Measurements from ENCODE around the gene ANO4. TPM values are rescaled to one million over a fixed set of nuclear protein-coding genes. Genes with fewer than 3 reads are reported as not detected.

Gene ANO4
- total RNA-seq, 2 experiments from 2014 or later: not detected

DNA sequence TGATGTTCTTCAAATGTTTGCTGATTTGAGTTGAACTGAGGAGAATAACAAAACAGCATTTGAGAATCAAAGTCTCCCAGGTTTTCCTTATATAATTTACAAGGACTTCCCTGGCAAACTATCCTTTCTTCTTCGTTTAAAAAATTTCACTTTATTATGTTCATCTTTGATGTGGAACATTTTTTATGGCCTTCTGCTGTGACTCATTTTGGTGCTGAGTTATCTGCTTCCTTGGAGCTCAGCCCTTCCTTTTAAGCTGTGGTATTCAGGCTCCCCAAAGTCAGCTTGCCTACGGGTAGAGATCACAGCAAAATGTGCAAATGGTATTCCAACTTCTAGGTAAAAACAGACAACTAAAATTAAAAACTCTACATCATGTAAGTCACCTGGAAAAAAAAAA, 1.4 kb upstream of the ANO4 start:
- ChIA-PET POLR2A (no interaction called here), CTCF (no interaction called here)
- H3K36me3 Mint-ChIP-seq (ENCODE audit: low read depth): no peaks in the 10 kb centered on the region
- no peak overlapping the region for H3K27ac Mint-ChIP-seq
- ATAC-seq (no peak), DNase-seq (no peak)
- H3K4me1 Mint-ChIP-seq: no peaks in the 10 kb centered on the region
- intact Hi-C loops (cut with DNase I, micrococcal nuclease): no loop called here
- peaks cover 5% of the 10 kb centered on the region for H3K9me3 Mint-ChIP-seq (ENCODE audit: low read depth)
- H3K27me3 Mint-ChIP-seq: peaks cover 17% of the 10 kb centered on the region
- H3K4me3 Mint-ChIP-seq: no peak overlapping the region

- intact Hi-C loops (cut with DNase I, micrococcal nuclease): no loop called here
- H3K27me3 Mint-ChIP-seq: peaks cover 12% of the 10 kb centered on the region
- H3K9me3 Mint-ChIP-seq (ENCODE audit: low read depth): no peaks in the 10 kb centered on the region
- DNase-seq (no peak), ATAC-seq (no peak)
- H3K36me3 Mint-ChIP-seq (ENCODE audit: low read depth): no peaks in the 10 kb centered on the region
- H3K4me1 Mint-ChIP-seq: no peaks in the 10 kb centered on the region
- no peak overlapping the region for H3K4me3 Mint-ChIP-seq
- POLR2A ChIA-PET: no interaction called here
- H3K27ac Mint-ChIP-seq: no peak overlapping the region
- CTCF ChIA-PET: no interaction called here
These were observed 711 bp downstream of the ANO4 start for GRCh38 chr12:100795174-100795799.

- Mint-ChIP-seq H3K9me3 (ENCODE audit: low read depth) (no peaks in the 10 kb centered on the region), H3K27ac (no peak overlapping the region), H3K4me1 (no peaks in the 10 kb centered on the region), H3K4me3 (no peak overlapping the region), H3K27me3 (peaks cover 12% of the 10 kb centered on the region), H3K36me3 (ENCODE audit: low read depth) (no peaks in the 10 kb centered on the region)
- POLR2A ChIA-PET: interaction anchor here (0.6 kb wide), 1 partner anchor 1769 kb away, joined by 4 read pairs; no protein-coding TSS in a partner anchor
- intact Hi-C loops (cut with DNase I, micrococcal nuclease): no loop called here
- DNase-seq (no peak), ATAC-seq (no peak)
- CTCF ChIA-PET: no interaction called here
These were observed 1.2 kb downstream of the ANO4 start for GRCh38 chr12:100795800-100796179.

GRCh38 chr12:100796621-100797020, 2.0 kb downstream of the ANO4 start:
- intact Hi-C loops (cut with DNase I, micrococcal nuclease): no loop called here
- DNase-seq (no peak), ATAC-seq (no peak)
- Mint-ChIP-seq H3K4me3 (no peak overlapping the region), H3K36me3 (ENCODE audit: low read depth) (no peaks in the 10 kb centered on the region), H3K27ac (no peak overlapping the region), H3K27me3 (peaks cover 15% of the 10 kb centered on the region), H3K9me3 (ENCODE audit: low read depth) (no peaks in the 10 kb centered on the region), H3K4me1 (no peaks in the 10 kb centered on the region)
- ChIA-PET CTCF (interaction anchor here (0.6 kb wide), 1 partner anchor 293 kb away, joined by 5 read pairs; no protein-coding TSS in a partner anchor), POLR2A (no interaction called here)

DNA sequence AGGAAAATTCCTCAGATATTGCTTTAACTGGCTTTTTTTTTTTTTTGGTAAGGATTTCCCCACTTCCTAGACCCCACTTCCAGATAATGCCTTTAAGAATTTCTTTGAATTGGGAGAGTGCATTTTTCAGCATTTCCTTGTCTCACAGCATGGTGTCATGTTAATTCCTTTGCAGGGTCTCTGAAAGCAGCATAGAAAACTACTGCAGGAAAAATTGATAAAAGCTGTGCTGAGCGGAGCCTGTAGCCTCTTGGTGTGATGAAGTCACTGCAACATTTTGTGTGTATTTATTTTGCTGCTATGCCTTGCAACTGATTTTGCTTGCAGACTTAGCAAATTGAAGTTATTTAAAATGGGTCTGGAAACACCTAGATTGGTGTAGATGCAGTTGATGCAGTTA, 2.7 kb downstream of the ANO4 start:
- no peak for ATAC-seq
- H3K36me3 Mint-ChIP-seq (ENCODE audit: low read depth): no peaks in the 10 kb centered on the region
- intact Hi-C loops (cut with DNase I, micrococcal nuclease): no loop called here
- H3K9me3 Mint-ChIP-seq (ENCODE audit: low read depth): no peaks in the 10 kb centered on the region
- no peak for DNase-seq
- H3K4me1 Mint-ChIP-seq: no peaks in the 10 kb centered on the region
- H3K4me3 Mint-ChIP-seq: no peak overlapping the region
- ChIA-PET POLR2A (no interaction called here), CTCF (no interaction called here)
- H3K27me3 Mint-ChIP-seq: peaks cover 15% of the 10 kb centered on the region
- H3K27ac Mint-ChIP-seq: no peak overlapping the region

GRCh38 chr12:100797786-100798185, 3.2 kb downstream of the ANO4 start:
- POLR2A ChIA-PET: no interaction called here
- intact Hi-C loops (cut with DNase I, micrococcal nuclease): no loop called here
- no peaks in the 10 kb centered on the region for H3K4me1 Mint-ChIP-seq
- H3K9me3 Mint-ChIP-seq (ENCODE audit: low read depth): no peaks in the 10 kb centered on the region
- peaks cover 15% of the 10 kb centered on the region for H3K27me3 Mint-ChIP-seq
- CTCF ChIA-PET: no interaction called here
- ATAC-seq (no peak), DNase-seq (no peak)
- no peak overlapping the region for H3K27ac Mint-ChIP-seq
- no peak overlapping the region for H3K4me3 Mint-ChIP-seq
- H3K36me3 Mint-ChIP-seq (ENCODE audit: low read depth): no peaks in the 10 kb centered on the region

DNA sequence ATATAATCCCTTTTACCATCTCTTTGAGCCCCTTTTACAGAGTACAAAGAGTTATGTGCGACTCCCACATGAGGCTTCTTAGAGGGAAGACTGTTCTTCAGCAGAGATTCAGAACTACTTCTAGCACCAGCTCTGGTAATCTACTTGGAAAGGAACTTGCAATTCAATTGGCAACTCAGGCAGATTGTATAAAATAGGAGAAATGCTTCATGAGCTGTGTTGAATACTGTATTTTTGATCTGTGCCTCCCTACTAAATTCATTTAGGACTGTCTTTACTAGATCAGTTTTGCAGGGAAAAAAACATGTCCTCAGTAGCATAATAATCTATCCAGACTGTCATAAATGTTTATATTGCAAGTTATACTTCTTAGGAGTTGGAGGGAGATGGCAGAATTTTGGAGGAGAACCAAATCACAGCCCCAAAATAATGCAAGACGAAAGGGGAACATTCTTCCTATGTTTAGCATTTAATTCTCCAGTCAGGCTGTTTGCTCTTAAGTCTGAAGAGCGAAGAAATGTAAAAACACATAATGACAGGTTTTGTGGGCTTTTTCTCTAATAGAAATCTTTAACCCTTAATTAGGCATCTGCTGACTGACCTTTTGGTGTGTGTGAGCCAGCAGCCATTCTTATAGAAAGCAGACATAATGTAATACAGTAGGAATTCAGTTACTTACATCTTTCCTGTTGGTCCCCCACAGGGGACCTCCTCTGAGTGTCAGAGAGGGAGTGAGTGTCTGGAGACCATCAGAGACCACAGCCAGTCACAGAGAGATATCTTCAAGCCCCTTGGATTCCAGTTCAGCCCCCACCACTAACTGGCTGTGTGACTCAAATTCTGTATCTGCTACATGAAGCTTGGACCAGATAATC, 3.9 kb downstream of the ANO4 start:
- intact Hi-C loops (cut with DNase I, micrococcal nuclease): no loop called here
- no peak for ATAC-seq
- CTCF ChIA-PET: no interaction called here
- no peaks in the 10 kb centered on the region for H3K36me3 Mint-ChIP-seq (ENCODE audit: low read depth)
- H3K4me1 Mint-ChIP-seq: no peaks in the 10 kb centered on the region
- no peak overlapping the region for H3K4me3 Mint-ChIP-seq
- no peaks in the 10 kb centered on the region for H3K9me3 Mint-ChIP-seq (ENCODE audit: low read depth)
- H3K27ac Mint-ChIP-seq: no peak overlapping the region
- peaks cover 15% of the 10 kb centered on the region for H3K27me3 Mint-ChIP-seq
- no peak for DNase-seq
- POLR2A ChIA-PET: no interaction called here

- CTCF ChIA-PET: no interaction called here
- no peaks in the 10 kb centered on the region for H3K4me1 Mint-ChIP-seq
- ATAC-seq (no peak), DNase-seq (no peak)
- peaks cover 11% of the 10 kb centered on the region for H3K27me3 Mint-ChIP-seq
- H3K4me3 Mint-ChIP-seq: no peak overlapping the region
- H3K36me3 Mint-ChIP-seq (ENCODE audit: low read depth): no peaks in the 10 kb centered on the region
- no peak overlapping the region for H3K27ac Mint-ChIP-seq
- POLR2A ChIA-PET: no interaction called here
- intact Hi-C loops (cut with DNase I, micrococcal nuclease): no loop called here
- no peaks in the 10 kb centered on the region for H3K9me3 Mint-ChIP-seq (ENCODE audit: low read depth)
These were observed 5.2 kb downstream of the ANO4 start for GRCh38 chr12:100799770-100800169.

DNA sequence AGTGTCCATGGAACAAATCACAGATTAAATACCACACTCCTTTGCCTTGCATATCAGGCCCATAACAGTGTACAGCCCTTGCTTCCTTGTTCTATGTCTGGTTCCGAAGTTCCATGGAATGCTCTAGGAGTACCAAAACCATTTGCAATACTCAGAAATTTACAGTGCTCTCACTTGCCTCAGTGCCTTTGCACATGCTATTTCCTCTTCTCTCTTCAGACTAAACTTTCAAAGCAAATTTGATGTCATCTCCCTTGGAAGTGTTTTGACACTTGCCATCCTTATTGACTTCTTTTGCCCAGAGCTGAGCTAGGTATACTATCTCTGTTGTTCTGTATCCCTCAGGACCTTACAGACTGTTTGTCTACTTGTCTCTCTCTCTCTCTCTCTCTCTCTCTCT, 6.1 kb downstream of the ANO4 start:
- Mint-ChIP-seq H3K36me3 (ENCODE audit: low read depth) (no peaks in the 10 kb centered on the region), H3K9me3 (ENCODE audit: low read depth) (peaks cover 2% of the 10 kb centered on the region), H3K27me3 (peaks cover 7% of the 10 kb centered on the region), H3K4me1 (no peaks in the 10 kb centered on the region), H3K4me3 (no peak overlapping the region), H3K27ac (no peak overlapping the region)
- no peak for ATAC-seq
- ChIA-PET CTCF (no interaction called here), POLR2A (no interaction called here)
- intact Hi-C loops (cut with DNase I, micrococcal nuclease): no loop called here
- no peak for DNase-seq

DNA sequence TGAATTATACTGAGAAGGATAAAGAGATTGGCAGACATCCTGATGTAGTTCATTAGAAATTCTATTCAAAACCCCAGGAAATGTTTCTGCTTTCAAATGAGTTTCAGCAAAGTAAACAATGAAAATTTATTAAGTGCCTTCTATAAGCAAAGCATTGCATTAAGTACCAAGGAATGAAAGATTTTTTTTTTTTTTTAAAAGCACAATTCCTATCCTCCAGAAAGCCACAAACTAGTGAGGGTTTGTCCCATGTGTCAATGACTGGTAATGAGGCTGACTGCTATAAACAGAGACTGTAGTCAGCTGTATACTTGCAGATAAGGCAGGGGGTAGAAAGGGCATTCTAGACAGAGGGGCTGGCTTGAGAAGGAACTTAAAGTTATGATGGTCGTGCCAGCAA, 6.7 kb downstream of the ANO4 start:
- Mint-ChIP-seq H3K4me3 (no peak overlapping the region), H3K27me3 (peaks cover 4% of the 10 kb centered on the region), H3K36me3 (ENCODE audit: low read depth) (no peaks in the 10 kb centered on the region), H3K9me3 (ENCODE audit: low read depth) (peaks cover 4% of the 10 kb centered on the region), H3K4me1 (no peaks in the 10 kb centered on the region), H3K27ac (no peak overlapping the region)
- DNase-seq (no peak), ATAC-seq (no peak)
- POLR2A ChIA-PET: no interaction called here
- CTCF ChIA-PET: interaction anchor here (0.6 kb wide), 1 partner anchor 129 kb away, joined by 3 read pairs; no protein-coding TSS in a partner anchor
- intact Hi-C loops (cut with DNase I, micrococcal nuclease): no loop called here

DNA sequence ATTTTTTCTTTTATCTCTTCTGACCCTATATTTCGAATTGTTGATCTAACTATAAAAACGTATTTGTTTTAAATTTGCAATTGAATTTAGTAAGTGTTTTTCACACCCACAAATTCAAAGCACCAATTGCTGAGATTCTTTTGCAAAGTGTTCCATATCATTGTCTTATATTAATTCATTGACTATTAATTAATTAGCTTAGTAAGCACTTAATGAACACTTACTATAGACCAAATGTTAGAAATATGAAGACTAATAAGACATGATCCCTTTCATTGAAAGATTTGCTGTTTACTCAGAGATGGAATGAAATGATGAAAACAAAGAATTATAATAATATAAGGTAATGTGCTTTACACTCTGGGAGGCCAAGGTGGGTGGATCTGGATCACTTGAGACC, 14.2 kb downstream of the ANO4 start:
- Mint-ChIP-seq H3K9me3 (ENCODE audit: low read depth) (peaks cover 7% of the 10 kb centered on the region), H3K27me3 (no peaks in the 10 kb centered on the region), H3K4me1 (no peaks in the 10 kb centered on the region), H3K4me3 (no peak overlapping the region), H3K36me3 (ENCODE audit: low read depth) (no peaks in the 10 kb centered on the region), H3K27ac (no peak overlapping the region)
- POLR2A ChIA-PET: no interaction called here
- DNase-seq (no peak), ATAC-seq (no peak)
- intact Hi-C loops (cut with DNase I, micrococcal nuclease): no loop called here
- CTCF ChIA-PET: no interaction called here

GRCh38 chr12:100820314-100820713, 25.7 kb downstream of the ANO4 start:
- H3K36me3 Mint-ChIP-seq (ENCODE audit: low read depth): no peaks in the 10 kb centered on the region
- POLR2A ChIA-PET: no interaction called here
- H3K27ac Mint-ChIP-seq: no peak overlapping the region
- CTCF ChIA-PET: no interaction called here
- H3K4me1 Mint-ChIP-seq: no peaks in the 10 kb centered on the region
- peaks cover 5% of the 10 kb centered on the region for H3K9me3 Mint-ChIP-seq (ENCODE audit: low read depth)
- H3K27me3 Mint-ChIP-seq: no peaks in the 10 kb centered on the region
- intact Hi-C loops (cut with DNase I, micrococcal nuclease): no loop called here
- ATAC-seq: no peak
- no peak for DNase-seq
- H3K4me3 Mint-ChIP-seq: no peak overlapping the region

Measured in activated CD4-positive, alpha-beta T cell treated with anti-CD3 and anti-CD28 coated beads for 36 hours (primary cell).